Measurements from ENCODE around the gene SCN11A. TPM values are rescaled to one million over a fixed set of nuclear protein-coding genes. Genes with fewer than 3 reads are reported as not detected.
A peak's percentile ranks its signal among the peaks of the same experiment; 100 is the strongest.

SCN11A gene
- total and polyA plus RNA-seq, 9 of the 15 experiments (the other 6 are each of a cell fraction or from before 2014, with no cell fraction given), result 0.01 to 0.05 (median 0.04) TPM; not detected in 6

- TF ChIP-seq, protein P1, sequence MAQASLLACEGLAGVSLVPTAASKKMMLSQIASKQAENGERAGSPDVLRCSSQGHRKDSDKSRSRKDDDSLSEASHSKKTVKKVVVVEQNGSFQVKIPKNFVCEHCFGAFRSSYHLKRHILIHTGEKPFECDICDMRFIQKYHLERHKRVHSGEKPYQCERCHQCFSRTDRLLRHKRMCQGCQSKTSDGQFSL (CRISPR knock-in tag; IDR thresholded peaks at IDR 0.05), result no peak
- TF ChIP-seq, protein P1 (tag; IDR thresholded peaks at IDR 0.05), result peak in 1 of 2 experiments; percentile 76; a peak in 1 of 4 replicates
- TF ChIP-seq, protein P2, sequence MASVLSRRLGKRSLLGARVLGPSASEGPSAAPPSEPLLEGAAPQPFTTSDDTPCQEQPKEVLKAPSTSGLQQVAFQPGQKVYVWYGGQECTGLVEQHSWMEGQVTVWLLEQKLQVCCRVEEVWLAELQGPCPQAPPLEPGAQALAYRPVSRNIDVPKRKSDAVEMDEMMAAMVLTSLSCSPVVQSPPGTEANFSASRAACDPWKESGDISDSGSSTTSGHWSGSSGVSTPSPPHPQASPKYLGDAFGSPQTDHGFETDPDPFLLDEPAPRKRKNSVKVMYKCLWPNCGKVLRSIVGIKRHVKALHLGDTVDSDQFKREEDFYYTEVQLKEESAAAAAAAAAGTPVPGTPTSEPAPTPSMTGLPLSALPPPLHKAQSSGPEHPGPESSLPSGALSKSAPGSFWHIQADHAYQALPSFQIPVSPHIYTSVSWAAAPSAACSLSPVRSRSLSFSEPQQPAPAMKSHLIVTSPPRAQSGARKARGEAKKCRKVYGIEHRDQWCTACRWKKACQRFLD (CRISPR knock-in tag; IDR thresholded peaks at IDR 0.05), result peak; percentile 78
- TF ChIP-seq ZNF507 (tag; conservative IDR thresholded peaks at IDR 0.05) (peak; percentile 65), DLX4 (CRISPR knock-in tag; IDR thresholded peaks at IDR 0.05) (no peak), RBM34 (IDR thresholded peaks at IDR 0.05; ENCODE audit: borderline replicate concordance, insufficient read depth, low read length) (no peak), STAT5A (IDR thresholded peaks at IDR 0.05; ENCODE audit: borderline replicate concordance, low read length) (peak; percentile 49; the same call in 1 of the 2 replicates), MNT (conservative IDR thresholded peaks at IDR 0.05) (no peak), GATAD2B (IDR thresholded peaks at IDR 0.05; ENCODE audit: borderline replicate concordance) (no peak), VEZF1 (CRISPR knock-in tag; IDR thresholded peaks at IDR 0.05) (no peak), ZNF449 (CRISPR knock-in tag; IDR thresholded peaks at IDR 0.05) (peak; percentile 70), WHSC1 (IDR thresholded peaks at IDR 0.05; ENCODE audit: low read length) (no peak), MXD1 (CRISPR knock-in tag; IDR thresholded peaks at IDR 0.05; ENCODE audit: borderline replicate concordance, poor library complexity, severe bottlenecking) (no peak), TEAD4 (IDR thresholded peaks at IDR 0.05; ENCODE audit: low read length) (no peak), TEAD4 (CRISPR knock-in tag; IDR thresholded peaks at IDR 0.05; ENCODE audit: borderline replicate concordance) (no peak)
Observed at GRCh38 chr3:39025222-39025970, 26.3 kb downstream of the SCN11A start (continued).
